ENCODE data around the gene NDUFAF2.

- TF ChIP-seq POLR2A (IDR thresholded peaks at IDR 0.05; ENCODE audit: low read depth, low read length) (no peak), POLR2AphosphoS5 (IDR thresholded peaks at IDR 0.05; ENCODE audit: low read depth, low read length) (no peak), TAF1 (IDR thresholded peaks at IDR 0.05; ENCODE audit: low read depth, low read length) (no peak), PAX5 (IDR thresholded peaks at IDR 0.05; ENCODE audit: insufficient read depth, low read length, severe bottlenecking) (no peak), SPI1 (IDR thresholded peaks at IDR 0.05; ENCODE audit: low read depth, low read length) (no peak), POU2F2 (IDR thresholded peaks at IDR 0.05; ENCODE audit: low read depth, low read length) (no peak)
Observed at GRCh38 chr5:60996368-60996767, 51.4 kb downstream of the NDUFAF2 start.
